Measurements from ENCODE around the gene CYB5D1. TPM values are rescaled to one million over a fixed set of nuclear protein-coding genes. Genes with fewer than 3 reads are reported as not detected.

CYB5D1 gene
- polyA plus RNA-seq, 1 experiment = 6.7 TPM

GRCh38 chr17:7852919-7853690, 4.7 kb upstream of the CYB5D1 start:
- no peak for DNase-seq (ENCODE audit: low read depth)
- Histone ChIP-seq H3K27me3 (ENCODE audit: control insufficient read depth, insufficient read depth, low read length) (no peaks in the 10 kb centered on the region), H3K36me3 (ENCODE audit: control insufficient read depth, insufficient read depth, low read length) (peaks cover 41% of the 10 kb centered on the region), H3K4me3 (ENCODE audit: low read depth, low read length) (no peak overlapping the region)
- ChIA-PET POLR2A (no interaction called here), CTCF (no interaction called here)
- TF ChIP-seq CTCF (IDR thresholded peaks at IDR 0.05; ENCODE audit: insufficient read depth, low read depth, low read length) = no peak

GRCh38 chr17:7853691-7854038, 4.1 kb upstream of the CYB5D1 start:
- Histone ChIP-seq H3K36me3 (ENCODE audit: control insufficient read depth, insufficient read depth, low read length) (peaks cover 40% of the 10 kb centered on the region), H3K27me3 (ENCODE audit: control insufficient read depth, insufficient read depth, low read length) (no peaks in the 10 kb centered on the region), H3K4me3 (ENCODE audit: low read depth, low read length) (no peak overlapping the region)
- no peak for TF ChIP-seq CTCF (IDR thresholded peaks at IDR 0.05; ENCODE audit: insufficient read depth, low read depth, low read length)
- no peak for DNase-seq (ENCODE audit: low read depth)
- ChIA-PET CTCF (no interaction called here), POLR2A (no interaction called here)

GRCh38 chr17:7854078-7854777, 3.6 kb upstream of the CYB5D1 start:
- no peaks in the 10 kb centered on the region for H3K27me3 ChIP-seq (ENCODE audit: control insufficient read depth, insufficient read depth, low read length)
- no peak overlapping the region for H3K4me3 ChIP-seq (ENCODE audit: low read depth, low read length)
- no peak for TF ChIP-seq CTCF (IDR thresholded peaks at IDR 0.05; ENCODE audit: insufficient read depth, low read depth, low read length)
- DNase-seq (ENCODE audit: low read depth) = no peak
- ChIA-PET CTCF (no interaction called here), POLR2A (no interaction called here)
- peaks cover 36% of the 10 kb centered on the region for H3K36me3 ChIP-seq (ENCODE audit: control insufficient read depth, insufficient read depth, low read length)

GRCh38 chr17:7854851-7855659, 2.7 kb upstream of the CYB5D1 start, which contains the start of gene TMEM88:
Gene TMEM88 (plus strand): TSS chr17:7855066. CDS start chr17:7855075, 9 bp downstream.
- ChIA-PET CTCF (interaction anchor here (0.7 to 3.0 kb wide), 5 partner anchors 18 to 202 kb away, joined by 3 to 23 read pairs (median 12); no protein-coding TSS in a partner anchor), POLR2A (interaction anchor here (0.6 kb wide), 2 partner anchors 10 to 13 kb away, joined by 3 to 7 read pairs; no protein-coding TSS in a partner anchor)
- H3K36me3 ChIP-seq (ENCODE audit: control insufficient read depth, insufficient read depth, low read length) = peaks cover 28% of the 10 kb centered on the region
- no peaks in the 10 kb centered on the region for H3K27me3 ChIP-seq (ENCODE audit: control insufficient read depth, insufficient read depth, low read length)
- no peak for TF ChIP-seq CTCF (IDR thresholded peaks at IDR 0.05; ENCODE audit: insufficient read depth, low read depth, low read length)
- H3K4me3 ChIP-seq (ENCODE audit: low read depth, low read length) = no peak within 1 kb of the TSS; the same call in 1 of the 2 replicates
- no peak for DNase-seq (ENCODE audit: low read depth)

All from BJ (cell line).